NCI-H226 (cell line): ENCODE data around the gene YARS1.

Experiments used
- DNase-seq: peaks from one replicate; pipeline ENCODE4 v3.0.0-alpha.2; 2015

The YARS1 gene

DNA sequence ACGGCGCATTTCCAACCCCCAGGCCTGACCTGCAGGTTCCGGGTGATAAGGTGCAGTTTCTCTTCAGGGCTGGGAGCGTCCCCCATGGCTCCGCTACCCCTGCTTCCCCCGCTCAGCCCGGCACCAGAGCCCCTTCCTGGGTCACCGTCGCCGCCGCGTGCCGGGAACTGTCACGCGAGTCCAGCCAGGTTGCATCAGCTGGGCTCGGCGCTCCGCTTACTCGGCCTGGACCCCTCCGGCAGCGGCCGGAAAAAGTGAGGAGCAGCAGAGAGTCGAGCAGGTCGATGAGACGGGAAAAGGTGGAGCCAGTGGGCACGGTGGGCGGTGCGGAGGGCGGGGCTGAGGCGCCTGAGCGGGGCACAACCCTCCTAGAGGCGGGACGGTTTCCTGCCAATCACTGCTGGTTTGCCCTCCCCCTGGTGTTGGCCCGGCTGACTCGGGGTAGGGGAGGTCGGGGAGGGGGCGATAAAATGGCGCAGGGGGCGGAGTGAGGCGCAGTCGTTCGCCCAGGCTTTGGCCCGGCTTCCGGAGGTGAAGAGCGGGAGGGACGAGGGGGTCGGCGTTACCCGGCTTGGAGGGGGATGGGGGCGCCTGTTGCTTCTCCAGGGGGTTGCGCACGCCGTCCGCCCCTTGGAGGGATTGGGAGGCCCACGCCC is at the start of gene YARS1, which contains the start of gene S100PBP:
Gene YARS1 (minus strand): TSS at position 200 of the 656 bp plus-strand sequence. CDS start 114 bp downstream, at position 86.
Gene S100PBP (plus strand): TSS at position 495 of the 656 bp plus-strand sequence. CDS start 8,447 bp downstream, outside the sequence.
- peak; percentile 95 for DNase-seq

DNA sequence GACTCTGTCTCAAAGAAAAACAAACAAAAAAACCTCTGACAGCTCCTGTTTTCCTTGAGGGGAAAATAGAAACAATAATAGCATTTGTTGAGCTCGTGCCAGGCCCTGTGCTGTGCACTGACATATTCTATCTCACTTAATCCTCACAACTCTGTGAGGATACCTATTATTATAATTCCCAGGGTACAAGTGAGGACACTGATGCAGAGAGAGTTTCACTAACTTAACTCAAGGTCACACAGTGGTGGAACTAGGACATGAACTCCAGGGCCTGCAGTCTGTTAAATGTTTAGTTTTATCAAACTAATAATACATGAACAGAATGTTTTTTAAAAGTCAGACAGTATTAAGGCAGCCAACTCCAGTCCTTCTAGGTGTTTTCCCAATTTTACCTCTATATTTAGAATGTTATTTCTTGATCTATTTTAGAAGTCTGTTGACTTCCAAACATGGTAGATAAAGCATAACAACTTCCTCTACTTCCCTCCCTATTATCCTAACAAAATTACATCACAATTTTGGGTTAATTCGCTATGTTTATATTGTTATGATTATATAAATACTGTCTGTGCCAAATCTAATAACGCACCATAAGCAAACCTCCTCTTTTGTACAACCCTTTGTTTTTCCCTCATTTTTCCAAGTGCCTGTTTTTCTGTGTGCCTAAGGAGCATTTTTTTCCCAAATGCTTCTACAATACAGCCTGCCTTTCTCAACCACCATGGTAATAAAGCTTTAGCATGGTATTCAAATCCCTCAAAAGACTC is 48.7 kb upstream of the YARS1 start:
- DNase-seq: no peak

DNA sequence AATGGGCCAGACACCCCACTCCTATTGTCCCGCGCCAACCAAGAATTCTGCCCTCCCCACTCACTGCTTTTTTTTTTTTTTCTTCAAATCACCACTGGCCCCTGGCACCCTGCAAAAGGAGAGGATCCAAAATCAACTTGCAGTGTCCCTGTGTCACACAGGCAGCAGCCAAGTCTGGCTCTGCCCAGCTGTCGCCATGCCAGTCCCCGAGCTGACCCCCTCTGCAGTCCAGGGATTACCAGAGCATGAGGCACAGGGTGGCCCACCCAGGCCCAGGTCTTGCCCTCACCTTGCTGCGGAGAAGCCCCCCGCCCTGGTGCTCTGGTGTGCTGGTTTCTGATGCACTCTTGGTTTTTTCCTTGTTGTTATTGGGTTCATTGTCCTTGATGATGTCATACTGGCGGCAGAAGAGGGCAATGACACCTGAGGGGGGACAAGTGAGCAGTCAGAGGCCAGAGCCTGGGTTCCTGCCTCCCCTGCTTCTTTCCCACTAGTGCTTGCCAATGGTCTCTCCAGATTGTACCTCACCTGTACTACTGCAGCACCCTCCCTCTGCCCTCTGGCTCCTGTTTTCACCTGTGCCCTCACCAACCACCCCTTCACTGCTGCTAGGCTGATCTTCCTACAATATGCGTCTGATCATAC is 47.3 kb upstream of the YARS1 start:
- no peak for DNase-seq

DNA sequence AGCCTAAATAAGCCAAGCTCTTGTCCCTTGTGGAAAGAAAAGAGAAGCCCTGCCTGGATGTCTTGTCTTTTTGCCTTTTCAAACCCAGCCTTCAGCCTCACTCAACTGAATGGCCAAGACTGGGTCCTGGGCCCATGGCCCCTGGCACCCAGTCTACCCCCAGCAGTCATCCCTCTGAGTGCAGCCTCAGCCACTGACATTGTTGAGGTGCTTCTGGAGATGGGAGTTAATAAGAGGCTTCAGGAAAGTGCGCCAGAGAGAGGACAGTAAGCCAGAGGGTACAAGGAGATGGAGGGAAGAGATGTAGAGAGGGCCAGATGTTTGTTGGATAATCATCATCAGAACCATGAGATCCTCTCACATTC is 46.7 kb upstream of the YARS1 start:
- no peak for DNase-seq

DNA sequence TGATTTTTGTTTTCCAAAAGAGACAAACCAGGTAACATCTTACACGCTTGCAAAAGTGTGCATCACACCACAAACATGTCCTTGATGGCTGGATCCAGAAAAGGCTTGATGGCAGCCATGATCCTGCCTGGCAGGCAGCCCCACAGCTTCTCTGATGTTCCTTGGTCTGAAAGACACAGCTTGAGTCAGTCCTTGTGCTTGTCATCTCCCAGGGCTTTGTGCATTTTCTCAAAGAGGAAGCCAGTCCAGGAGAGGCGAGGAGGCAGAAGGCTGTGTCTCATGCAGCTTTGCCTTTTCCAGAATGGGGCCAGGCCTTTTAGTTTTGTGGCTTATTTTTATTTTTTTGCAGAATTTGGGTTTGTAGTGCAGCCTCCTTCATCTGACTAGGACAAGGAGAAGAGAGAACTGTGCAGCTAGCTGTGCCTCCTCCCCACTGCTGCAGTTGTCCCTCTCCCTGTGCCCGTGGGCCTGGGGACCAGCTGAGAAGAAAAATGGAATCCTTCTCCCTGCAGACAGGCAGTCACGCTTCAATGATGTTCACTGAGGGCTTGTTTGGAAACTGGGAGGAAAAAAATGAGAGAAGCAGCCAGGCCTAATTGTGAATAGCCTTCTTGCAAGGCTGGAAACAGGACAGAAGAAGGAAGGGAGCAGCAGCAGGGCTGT is 46.2 kb upstream of the YARS1 start:
- no peak for DNase-seq

DNA sequence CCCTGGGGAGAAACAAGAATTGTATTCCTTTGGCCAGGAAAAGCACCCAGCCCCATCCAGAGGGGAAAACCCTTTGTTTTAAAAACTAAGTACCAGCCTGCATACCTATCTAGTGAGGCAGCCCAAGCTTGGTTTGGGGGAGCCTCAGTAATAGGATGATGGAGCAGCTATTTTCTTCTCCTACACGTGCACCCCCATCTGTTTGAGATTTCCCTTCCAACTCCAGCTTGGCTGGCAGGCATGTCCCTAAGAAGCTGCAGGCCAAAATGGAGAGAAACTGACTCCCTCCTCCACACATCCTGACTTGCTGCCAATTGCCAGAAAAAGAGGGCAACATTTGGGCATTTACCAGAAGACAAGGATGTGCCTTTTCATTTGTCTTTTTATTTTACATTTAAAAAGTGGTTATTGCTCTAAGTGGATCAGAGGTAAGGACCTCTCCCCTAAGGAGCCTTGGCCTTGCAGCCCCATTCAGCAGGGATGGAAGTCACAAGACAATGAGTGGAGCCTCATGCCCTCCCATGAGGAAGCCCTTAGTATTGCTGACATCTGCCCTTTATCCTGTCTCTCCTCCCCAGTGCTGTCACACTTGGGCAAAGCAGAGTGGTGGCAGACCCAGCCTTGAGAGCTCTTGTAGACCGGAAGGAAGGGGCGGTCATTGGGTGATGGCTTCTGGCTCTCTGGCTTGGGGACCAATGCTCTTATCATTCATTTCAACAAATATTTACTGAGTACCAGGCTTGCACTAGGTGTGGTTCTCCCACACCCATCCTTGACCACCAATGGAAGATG is 44.9 kb upstream of the YARS1 start:
- DNase-seq: peak; percentile 74

DNA sequence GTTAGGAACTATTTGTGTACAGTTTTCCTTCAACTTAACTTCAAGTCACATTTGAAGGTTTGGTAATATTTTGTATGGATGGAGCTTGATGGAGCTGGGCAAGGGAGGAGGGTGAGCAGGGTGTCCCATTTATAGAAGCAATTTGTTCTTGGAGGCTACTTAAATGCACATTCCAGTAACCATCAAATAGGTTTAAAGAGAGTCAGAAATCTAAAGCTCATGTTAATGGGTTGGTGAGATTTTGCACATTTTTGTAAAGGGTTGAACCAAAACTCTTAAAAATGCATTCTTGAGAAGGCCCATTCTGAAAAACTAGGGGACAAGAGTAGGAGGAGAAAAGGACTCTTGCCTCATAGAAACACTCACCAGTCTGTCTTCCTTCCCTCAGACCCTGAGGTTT is 43.4 kb upstream of the YARS1 start:
- DNase-seq: no peak

DNA sequence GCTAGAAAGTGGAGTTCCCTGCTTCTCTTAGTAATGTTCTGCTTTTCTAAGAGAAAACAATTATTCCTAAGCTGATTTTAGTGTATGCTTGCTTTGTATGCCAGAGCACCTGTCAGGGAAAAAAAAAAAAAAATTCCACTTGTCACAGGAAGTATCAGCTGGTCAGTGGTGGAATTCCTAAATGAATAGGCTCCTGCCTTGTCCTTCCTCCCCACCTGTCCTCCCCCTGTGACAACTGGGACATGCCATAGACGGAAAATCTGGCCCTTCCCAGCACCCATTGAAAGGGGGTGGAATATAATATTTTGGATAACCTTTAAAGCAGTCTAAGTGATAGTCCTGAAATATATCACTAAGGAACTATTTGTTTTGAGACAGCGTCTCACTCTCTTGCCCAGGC is 42.8 kb upstream of the YARS1 start:
- DNase-seq: no peak

DNA sequence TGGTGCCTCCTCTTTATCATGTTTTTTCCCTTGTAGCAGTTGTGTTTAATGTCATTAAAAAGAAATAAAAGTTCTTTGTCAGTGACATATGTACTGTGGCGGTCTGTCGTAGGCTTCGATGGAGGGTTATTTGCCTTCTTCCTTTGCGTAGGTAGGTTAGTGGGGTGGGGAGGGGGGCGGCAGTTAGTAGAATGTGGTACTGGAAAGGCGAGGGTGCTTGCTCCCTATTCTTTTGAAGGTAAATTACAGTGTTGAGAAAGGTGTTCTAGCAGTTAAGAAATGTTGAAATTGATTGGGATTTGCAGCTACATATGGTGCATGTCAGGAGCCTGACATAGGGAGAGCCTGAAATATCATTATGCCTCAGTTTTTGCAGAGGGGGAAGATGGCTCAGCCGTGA is 41.6 kb upstream of the YARS1 start:
- no peak for DNase-seq

DNA sequence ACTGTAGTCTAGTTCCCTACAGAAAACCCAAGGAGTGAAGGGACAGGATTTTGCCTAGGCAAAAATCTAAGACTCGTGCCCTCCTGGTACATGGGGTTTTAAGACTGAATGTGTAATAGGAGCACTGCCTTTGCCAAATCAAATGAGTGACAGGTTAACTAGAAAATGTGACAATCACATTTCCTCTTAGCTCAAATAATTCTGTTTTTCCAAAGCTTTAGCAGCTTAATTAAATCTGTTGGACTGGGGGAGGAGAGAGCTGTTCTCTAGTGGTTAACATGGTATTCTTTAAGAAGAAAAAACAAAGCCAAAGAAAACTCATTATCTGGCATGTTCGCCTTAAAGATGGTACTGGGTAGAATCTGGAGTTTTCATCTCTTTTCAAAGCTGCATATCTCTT is 41.0 kb upstream of the YARS1 start:
- DNase-seq: no peak

DNA sequence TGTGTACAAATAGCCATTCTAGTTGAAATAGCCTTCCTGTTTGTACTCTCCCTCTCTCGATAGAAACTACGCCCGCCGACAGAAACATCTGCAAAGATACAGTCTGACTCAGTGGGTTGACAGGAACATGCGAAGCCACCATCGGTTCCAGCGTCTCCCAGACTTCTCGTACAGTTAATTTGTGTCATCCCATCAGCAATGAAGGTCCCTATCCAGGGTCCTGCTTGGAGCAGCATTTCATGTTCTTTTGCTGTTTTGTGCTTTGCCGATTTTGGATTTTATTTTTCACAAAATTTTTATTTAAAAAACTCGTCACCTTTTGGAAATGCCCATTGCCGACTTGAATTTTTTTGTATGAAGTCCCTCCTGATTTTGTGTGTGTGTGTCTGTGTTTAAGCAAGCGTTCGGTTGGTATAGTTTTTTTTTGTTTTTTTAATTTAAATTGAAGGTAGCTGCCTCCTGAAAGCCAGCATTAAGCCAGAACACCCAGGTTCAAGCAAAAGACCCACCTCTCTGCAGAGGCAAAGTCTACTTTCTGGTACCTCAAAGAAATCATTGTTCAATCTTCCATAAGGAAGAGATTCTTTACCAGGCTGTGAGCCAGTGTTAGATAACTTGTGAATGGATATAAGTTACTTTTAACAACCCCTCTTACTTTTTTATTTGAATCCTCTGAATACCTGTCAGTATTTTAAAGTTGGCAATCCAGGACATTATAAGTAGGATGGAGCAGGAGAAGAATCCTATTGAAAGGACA is 38.9 kb upstream of the YARS1 start:
- no peak for DNase-seq

DNA sequence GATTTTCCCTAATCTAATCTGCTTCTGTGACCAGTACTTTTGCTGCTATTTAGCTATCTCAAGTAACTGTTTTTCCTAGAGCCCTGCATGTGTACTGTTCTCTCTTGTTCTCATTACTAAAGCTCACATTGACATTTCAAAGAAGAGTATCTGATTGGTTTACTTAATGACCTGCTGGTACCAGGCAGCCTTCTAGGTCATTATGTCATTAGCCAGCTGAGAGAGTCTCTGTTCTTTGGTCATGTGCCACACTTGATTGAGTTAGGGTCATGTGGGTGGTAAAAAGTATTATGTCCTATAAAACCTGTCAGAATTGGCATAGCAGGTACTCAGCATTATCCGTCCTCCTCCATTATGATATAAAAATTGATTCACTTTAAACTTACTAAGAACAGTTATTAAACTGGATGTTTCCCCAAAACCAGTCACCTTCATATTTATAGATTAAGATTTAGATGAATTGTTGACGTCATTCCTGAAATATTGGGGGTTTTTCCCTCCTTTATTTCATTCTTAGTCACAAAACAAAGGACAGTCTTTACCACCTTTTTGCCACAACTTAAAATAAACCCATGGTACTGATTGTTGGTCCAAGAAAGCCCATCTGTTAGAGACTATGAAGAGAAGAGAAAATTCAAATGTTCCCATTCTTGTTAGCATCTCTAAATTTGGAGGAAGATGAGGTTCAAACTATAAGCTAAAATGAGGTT is 31.4 kb upstream of the YARS1 start:
- DNase-seq: no peak

DNA sequence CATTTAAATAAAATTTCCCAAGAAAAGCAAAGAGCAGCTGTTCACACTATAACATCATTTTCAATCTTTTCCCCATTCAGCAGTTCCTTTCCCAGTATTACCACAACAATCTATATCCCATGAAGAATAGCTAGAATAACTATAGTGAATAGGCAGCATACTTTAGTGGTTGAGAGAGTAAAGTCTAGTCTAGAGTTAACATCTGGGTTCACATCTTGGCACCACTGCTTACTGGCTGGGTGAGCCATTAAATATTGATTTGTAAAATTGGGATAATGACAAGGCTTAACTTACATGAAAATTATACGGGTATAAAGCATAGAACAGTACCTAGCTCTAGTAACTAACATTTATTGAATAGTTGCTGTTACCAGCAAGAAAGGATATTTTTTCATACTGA is 14.7 kb upstream of the YARS1 start:
- no peak for DNase-seq

DNA sequence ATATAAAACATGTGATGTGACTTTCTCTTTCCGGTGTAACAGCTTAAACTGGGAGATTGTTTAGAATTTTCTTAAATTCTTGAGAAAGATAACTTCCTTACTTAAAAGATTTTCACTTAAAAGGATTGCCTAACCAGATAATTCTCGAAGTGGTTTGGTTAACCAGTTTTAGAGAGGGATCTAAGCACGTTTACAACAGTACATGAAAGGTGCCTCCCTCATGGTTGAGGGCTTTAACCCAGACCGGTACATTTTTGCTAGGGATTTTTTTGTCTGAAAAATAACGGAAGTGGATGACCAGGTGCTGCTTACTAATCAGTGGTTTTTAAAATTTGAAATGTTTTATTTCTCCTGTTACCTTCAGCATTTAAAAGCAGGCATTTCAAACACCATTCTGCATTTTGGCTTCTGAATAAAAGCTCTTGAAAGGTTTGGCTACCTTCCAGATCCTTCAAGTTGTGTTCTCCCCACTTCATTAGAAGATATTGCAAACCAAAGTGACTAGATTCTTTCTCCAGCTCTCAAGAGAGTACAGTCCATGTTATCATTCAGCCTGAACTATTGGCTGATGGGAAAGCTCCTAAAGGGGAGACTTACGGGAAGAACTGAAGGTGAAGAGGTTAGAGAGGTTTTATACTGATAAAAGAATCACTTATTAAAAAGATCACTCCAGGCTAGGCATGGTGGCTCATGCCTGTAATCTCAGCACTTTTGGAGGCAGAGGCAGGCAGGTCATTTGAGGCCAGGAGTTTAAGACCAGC is 13.1 kb upstream of the YARS1 start:
- DNase-seq: no peak

DNA sequence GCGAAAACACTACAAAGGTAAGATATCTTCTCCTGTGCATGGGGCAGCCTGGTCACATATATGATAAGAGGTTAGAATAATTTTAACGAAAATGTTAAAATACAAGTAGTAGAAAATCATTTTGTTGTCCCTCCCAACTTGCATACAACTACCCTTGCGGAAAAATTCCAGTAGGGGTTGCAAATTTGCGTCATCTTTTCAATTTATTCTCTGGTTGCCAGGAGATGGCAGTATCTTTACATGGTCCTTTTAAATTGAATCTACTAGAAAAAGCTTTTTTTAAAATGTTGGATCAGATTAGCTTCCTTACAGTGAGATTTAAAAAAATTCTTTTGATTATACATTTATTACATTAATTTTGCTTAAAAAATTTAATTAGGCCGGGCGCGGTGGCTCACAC is 11.2 kb upstream of the YARS1 start:
- no peak for DNase-seq

DNA sequence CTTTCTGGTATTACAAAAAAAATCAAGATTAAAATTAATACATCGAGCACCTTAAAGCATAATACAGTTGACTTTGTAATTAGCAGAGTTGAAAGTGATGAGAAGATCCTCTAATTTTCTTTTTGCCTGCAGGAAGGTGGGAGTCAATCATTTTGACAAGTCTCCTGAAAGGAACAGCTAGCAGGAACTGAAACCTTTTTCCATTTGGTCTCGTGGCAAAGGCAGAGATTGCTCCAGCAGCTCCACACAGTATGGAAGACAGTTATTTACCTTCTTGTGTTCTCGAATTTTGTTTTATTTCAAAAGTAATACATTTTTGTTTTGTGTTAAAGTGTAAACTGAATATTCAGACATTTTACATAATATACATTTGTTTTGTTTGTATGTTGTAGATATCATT is 8.0 kb upstream of the YARS1 start:
- DNase-seq: no peak

DNA sequence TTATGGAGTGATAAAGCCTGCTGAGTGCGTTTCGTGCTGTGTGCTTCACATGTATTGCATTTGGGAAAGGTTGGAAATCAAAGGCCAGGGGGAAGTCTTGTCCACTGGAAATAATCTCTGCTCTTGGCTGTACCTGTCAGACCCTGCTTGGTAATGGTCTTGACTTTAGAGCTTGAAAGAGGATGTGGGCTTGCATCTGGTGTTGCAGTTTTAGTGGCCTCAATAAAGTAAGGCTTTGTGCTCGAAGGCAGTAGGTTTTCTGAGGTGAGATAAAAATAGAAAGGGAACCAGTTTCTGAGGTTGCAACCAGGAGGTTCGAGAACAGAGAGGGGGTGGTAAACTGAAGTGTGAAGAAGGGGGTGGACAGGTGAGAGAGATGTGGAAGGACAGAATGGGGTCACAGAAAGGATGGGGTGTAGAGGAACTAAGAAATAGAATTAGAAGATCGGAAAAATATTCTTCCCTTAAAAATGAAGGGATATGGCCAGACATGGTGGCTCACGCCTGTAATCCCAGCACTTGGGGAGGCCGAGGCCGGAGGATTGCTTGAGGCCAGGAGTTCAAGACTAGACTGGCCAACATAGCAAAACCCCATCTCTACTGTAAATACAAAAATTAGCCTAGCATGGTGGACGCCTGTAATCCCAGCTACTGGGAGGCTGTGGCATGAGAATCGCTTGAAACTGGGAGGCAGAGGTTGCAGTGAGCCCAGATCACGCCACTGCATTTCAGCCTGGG is 1.8 kb upstream of the YARS1 start:
- DNase-seq: no peak

DNA sequence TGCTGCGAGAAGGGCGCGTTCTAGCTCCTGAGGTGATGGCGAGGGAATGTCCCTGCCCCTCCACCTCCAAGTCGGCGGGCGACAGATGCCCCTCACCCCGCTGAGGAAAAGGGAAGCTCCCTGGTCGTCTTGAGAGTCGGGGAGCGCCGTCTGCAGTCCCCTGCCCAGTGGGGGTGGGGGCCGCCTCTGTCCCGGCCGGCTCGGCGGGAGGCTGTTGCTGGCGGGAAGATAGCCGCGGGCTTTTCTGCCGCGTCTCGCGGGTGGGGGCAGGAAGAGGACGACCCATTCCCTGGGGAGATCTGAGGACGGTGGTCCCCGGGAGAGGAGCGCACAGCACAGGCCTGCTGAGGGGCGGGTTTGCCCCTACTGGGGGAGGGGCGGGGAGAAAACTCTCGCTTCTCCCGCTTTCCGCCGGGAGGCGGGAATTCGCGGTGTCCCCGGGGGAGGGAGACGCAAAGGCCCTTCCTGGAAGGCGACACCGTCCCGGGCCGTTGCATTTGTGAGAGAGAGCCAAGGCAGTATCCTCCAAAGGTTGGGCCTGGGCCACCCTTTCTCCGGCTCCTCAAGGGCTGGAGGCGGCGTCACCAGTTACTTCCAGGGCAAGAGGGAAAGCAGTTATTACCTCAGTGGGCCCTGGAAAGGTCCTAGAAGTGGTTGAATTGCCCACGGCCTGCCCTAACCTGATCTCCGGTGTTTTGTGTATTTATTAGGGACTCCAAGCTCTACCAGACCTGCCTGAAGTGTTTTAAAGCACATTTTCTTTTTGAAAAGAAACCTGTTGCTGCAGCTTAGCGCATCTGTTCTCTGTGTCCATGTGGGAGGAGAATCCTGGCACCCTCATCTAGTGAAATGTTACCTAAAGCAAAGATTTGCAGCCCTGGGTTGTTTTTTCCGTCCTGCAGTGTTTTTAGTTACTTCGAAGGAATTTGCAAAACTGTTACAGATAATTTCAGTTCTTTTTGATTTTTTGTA is 943 bp upstream of the YARS1 start:
- DNase-seq: peak; percentile 40
